Uterus (tissue), 4 donors: Measurements from ENCODE around the gene KLHDC7B. TPM values are rescaled to one million over a fixed set of nuclear protein-coding genes. Genes with fewer than 3 reads are reported as not detected.
"Not testable (repeated sequence)": the region's sequence is repeated elsewhere in the genome, so short reads cannot be mapped to it uniquely, and the experiment has no call there.

Source experiments
- DNase-seq, 2 donors: peaks; one replicate each; pipeline ENCODE4 v3.0.0-alpha.2; 2019 to 2020
- H3K27ac ChIP-seq, 2 donors: fragments of 200-600 bp; sonication (generic); 1 replicate in 1 of 2; 2 replicates in 1 of 2; pipeline ENCODE4 v1.5.1; 2016 to 2018
- H3K27me3 ChIP-seq, 2 donors: fragments of 200-600 bp; sonication (generic); one replicate each; pipeline ENCODE4 v1.5.1; 2018 to 2019; ENCODE audit warnings: control low read depth in 1 of 2
- H3K36me3 ChIP-seq, 2 donors: fragments of 200-600 bp; sonication (generic); one replicate each; pipeline ENCODE4 v1.5.1; 2019; ENCODE audit warnings: control low read depth in 1 of 2
- H3K4me1 ChIP-seq, 2 donors: fragments of 200-600 bp; sonication (generic); one replicate each; pipeline ENCODE4 v1.5.1; 2018 to 2019; ENCODE audit warnings: control low read depth in 1 of 2
- H3K4me3 ChIP-seq, 2 donors: fragments of 200-600 bp; sonication (generic); 1 replicate in 1 of 2; 2 replicates in 1 of 2; pipeline ENCODE4 v1.5.1; 2018 to 2019; ENCODE audit warnings: mild to moderate bottlenecking in 1 of 2
- H3K9me3 ChIP-seq, 2 donors: fragments of 200-600 bp; sonication (generic); one replicate each; pipeline ENCODE4 v1.5.1; 2019; ENCODE audit warnings: control low read depth in 1 of 2
- CTCF ChIP-seq, 4 experiments: fragments of 200-600 bp in 2 of 4; fragments of 450-650 bp in 2 of 4; sonication (generic) in 2 of 4; IDR thresholded peaks; one replicate each; pipeline ENCODE4 v1.5.1; 2016 to 2019; ENCODE audit warnings: antibody characterized with exemption in 4 of 4, mild to moderate bottlenecking in 2 of 4, moderate library complexity in 1 of 4
- POLR2A ChIP-seq, 2 donors: fragments of 450-650 bp; IDR thresholded peaks; one replicate each; pipeline ENCODE4 v1.6.1; 2016; ENCODE audit warnings: antibody characterized with exemption in 2 of 2, mild to moderate bottlenecking in 1 of 2, moderate library complexity in 1 of 2
- intact Hi-C: fragments of 100-400 bp; cut with DNase I; formaldehyde crosslinking; loops from one replicate; pipeline ENCODE4 v1.15.1; 2023; ENCODE audit warnings: low total_unique reads
- total RNA-seq, 4 donors: library from RNA; depleted of rRNA in 3 of 4; stranded (reverse); fragments of >200 nt in 3 of 4; gene quantifications; one replicate each; pipeline versions ENCODE4 v1.1.0 to v1.2.4, GENCODE V29; 2014 to 2023
- donor health status: DM: yes; HTN: yes; CAD: no.

The KLHDC7B gene
- total RNA-seq, 4 donors from 2014 or later, result not detected

GRCh38 chr22:50540381-50540780 is 5.3 kb upstream of the KLHDC7B start:
- no peaks in the 10 kb centered on the region for H3K4me1 ChIP-seq
- TF ChIP-seq POLR2A (IDR thresholded peaks at IDR 0.05) (no peak), CTCF (IDR thresholded peaks at IDR 0.05) (no peak)
- intact Hi-C loops, result no loop called here

GRCh38 chr22:50541667-50542026 is 4.1 kb upstream of the KLHDC7B start:
- H3K27me3 ChIP-seq, result not testable (repeated sequence)

More at GRCh38 chr22:50540381-50540780, 5.3 kb upstream of the KLHDC7B start:
- DNase-seq, result no peak
- peak overlapping the region in 1 of 2 donors; percentile 93 for H3K27ac ChIP-seq
- no peaks in the 10 kb centered on the region for H3K36me3 ChIP-seq
- no peak overlapping the region for H3K4me3 ChIP-seq
- H3K27me3 ChIP-seq, result no peaks in the 10 kb centered on the region
- no peaks in the 10 kb centered on the region for H3K9me3 ChIP-seq

GRCh38 chr22:50542416-50542927 is 3.2 kb upstream of the KLHDC7B start:
- intact Hi-C loops, result no loop called here
- Histone ChIP-seq H3K4me3 (no peak overlapping the region), H3K9me3 (no peaks in the 10 kb centered on the region), H3K27me3 (peaks cover 0 to 8% of the 10 kb centered on the region in 2 donors), H3K4me1 (peaks cover 0 to 4% of the 10 kb centered on the region in 2 donors), H3K27ac (no peak overlapping the region), H3K36me3 (no peaks in the 10 kb centered on the region)
- TF ChIP-seq POLR2A (IDR thresholded peaks at IDR 0.05) (no peak), CTCF (IDR thresholded peaks at IDR 0.05) (no peak)
- no peak for DNase-seq

More at GRCh38 chr22:50541667-50542026, 4.1 kb upstream of the KLHDC7B start:
- H3K4me1 ChIP-seq, DNase-seq, intact Hi-C loops, H3K36me3 ChIP-seq, H3K27ac ChIP-seq, H3K4me3 ChIP-seq, H3K9me3 ChIP-seq: not testable (repeated sequence)

GRCh38 chr22:50544078-50544745 is 1.5 kb upstream of the KLHDC7B start:
- no peaks in the 10 kb centered on the region for H3K36me3 ChIP-seq
- H3K27ac ChIP-seq, result no peak overlapping the region
- H3K27me3 ChIP-seq, result peaks cover 10 to 11% of the 10 kb centered on the region in 2 donors
- no peaks in the 10 kb centered on the region for H3K9me3 ChIP-seq
- intact Hi-C loops, result no loop called here
- TF ChIP-seq CTCF (IDR thresholded peaks at IDR 0.05) (peak in 3 of 4 experiments; percentile 38 to 57 (median 53)), POLR2A (IDR thresholded peaks at IDR 0.05) (no peak)
- no peak for DNase-seq
- H3K4me1 ChIP-seq, result peaks cover 0 to 12% of the 10 kb centered on the region in 2 donors
- H3K4me3 ChIP-seq, result no peak overlapping the region

- no peak for TF ChIP-seq CTCF (IDR thresholded peaks at IDR 0.05)
- TF ChIP-seq POLR2A (IDR thresholded peaks at IDR 0.05), result no peak
- H3K27me3 ChIP-seq, result peaks cover 13 to 14% of the 10 kb centered on the region in 2 donors
- DNase-seq, result no peak
- intact Hi-C loops, result no loop called here
- H3K27ac ChIP-seq, result no peak overlapping the region
- H3K4me3 ChIP-seq, result no peak overlapping the region
- H3K4me1 ChIP-seq, result peaks cover 0 to 12% of the 10 kb centered on the region in 2 donors
- H3K36me3 ChIP-seq, result no peaks in the 10 kb centered on the region
- no peaks in the 10 kb centered on the region for H3K9me3 ChIP-seq
Observed at GRCh38 chr22:50544746-50545253, 899 bp upstream of the KLHDC7B start.
